HepG2 (cell line): ENCODE results near the gene MLX. TPM values are rescaled to one million over a fixed set of nuclear protein-coding genes. Genes with fewer than 3 reads are reported as not detected.

ENCODE experiments used
- AKAP8 ChIP-seq: sonication (generic); formaldehyde crosslinking; IDR thresholded peaks from 2 replicates; pipeline ENCODE4 v1.5.1; 2020; ENCODE audit warnings: mild to moderate bottlenecking, missing genetic modification reagents
- ATF4 ChIP-seq, 2 experiments: fragments of 450-650 bp in 1 of 2; sonication (generic) in 1 of 2; formaldehyde crosslinking; IDR thresholded peaks; 2 replicates each; pipeline versions ENCODE4 v1.5.0 to v1.8.0; 2020 to 2022; ENCODE audit warnings: mild to moderate bottlenecking in 1 of 2, missing genetic modification reagents in 1 of 2
- FOSL2 ChIP-seq: sonication (generic); formaldehyde crosslinking; IDR thresholded peaks from 2 replicates; pipeline ENCODE4 v1.4.0; 2020; ENCODE audit warnings: missing genetic modification reagents
- GABPA ChIP-seq, 2 experiments: IDR thresholded peaks; 2 replicates each; pipeline ENCODE4 v1.6.1; 2011 to 2016; ENCODE audit warnings: low read depth in 2 of 2, low read length in 1 of 2, missing biosample characterization in 1 of 2, missing genetic modification characterization in 1 of 2
- GATA4 ChIP-seq: sonication (generic); IDR thresholded peaks from 2 replicates; pipeline ENCODE4 v1.6.1; 2016; ENCODE audit warnings: antibody characterized with exemption, low read depth, borderline replicate concordance
- HHEX ChIP-seq: IDR thresholded peaks from 2 replicates; pipeline ENCODE4 v1.6.1; 2016; ENCODE audit warnings: control low read depth
- HNRNPH1 ChIP-seq: fragments of 200-400 bp; formaldehyde crosslinking; optimal IDR thresholded peaks from 2 replicates; pipeline ENCODE3; 2017; ENCODE audit warnings: mild to moderate bottlenecking, low read depth, low read length
- HOXA3 ChIP-seq: sonication (generic); formaldehyde crosslinking; IDR thresholded peaks from 2 replicates; pipeline ENCODE4 v1.5.0; 2020; ENCODE audit warnings: missing genetic modification reagents
- HOXA5 ChIP-seq: sonication (generic); formaldehyde crosslinking; IDR thresholded peaks from 2 replicates; pipeline ENCODE4 v1.4.0; 2020; ENCODE audit warnings: missing genetic modification reagents
- MTA1 ChIP-seq: sonication (generic); formaldehyde crosslinking; IDR thresholded peaks from 2 replicates; pipeline ENCODE4 v1.4.0; 2020; ENCODE audit warnings: missing genetic modification reagents, mild to moderate bottlenecking, borderline replicate concordance
- MXD4 ChIP-seq: IDR thresholded peaks from 2 replicates; pipeline ENCODE4 v1.6.1; 2016; ENCODE audit warnings: mild to moderate bottlenecking, missing biosample characterization, missing genetic modification reagents
- NR2F1 ChIP-seq, 2 experiments: fragments of 450-650 bp in 1 of 2; formaldehyde crosslinking in 1 of 2; IDR thresholded peaks; 2 replicates each; pipeline versions ENCODE4 v1.5.0 to v1.6.1; 2016 to 2020; ENCODE audit warnings: mild to moderate bottlenecking in 1 of 2, missing compliant biosample characterization in 1 of 2, missing genetic modification reagents in 1 of 2, moderate library complexity in 1 of 2
- PAXIP1 ChIP-seq: sonication (generic); formaldehyde crosslinking; conservative IDR thresholded peaks from 2 replicates; pipeline ENCODE4 v1.4.0; 2020; ENCODE audit warnings: mild to moderate bottlenecking, missing genetic modification reagents, moderate library complexity
- SSRP1 ChIP-seq: IDR thresholded peaks from 2 replicates; pipeline ENCODE4 v1.6.1; 2016; ENCODE audit warnings: control low read depth
- ZBTB8A ChIP-seq: sonication (generic); formaldehyde crosslinking; IDR thresholded peaks from 2 replicates; pipeline ENCODE4 v1.4.0; 2020; ENCODE audit warnings: mild to moderate bottlenecking, low read depth, missing genetic modification reagents, borderline replicate concordance
- ZNF331 ChIP-seq: sonication (generic); formaldehyde crosslinking; IDR thresholded peaks from 2 replicates; pipeline ENCODE4 v1.4.0; 2020; ENCODE audit warnings: missing genetic modification reagents
- ZNF431 ChIP-seq: sonication (generic); formaldehyde crosslinking; IDR thresholded peaks from 2 replicates; pipeline ENCODE4 v1.9.0; 2022; ENCODE audit warnings: missing genetic modification reagents, low read depth, mild to moderate bottlenecking, borderline replicate concordance
- ZNF484 ChIP-seq: sonication (generic); formaldehyde crosslinking; IDR thresholded peaks from 2 replicates; pipeline ENCODE4 v1.5.1; 2020; ENCODE audit warnings: mild to moderate bottlenecking, low read depth, missing genetic modification reagents, borderline replicate concordance
- ZSCAN30 ChIP-seq: sonication (generic); formaldehyde crosslinking; IDR thresholded peaks from 2 replicates; pipeline ENCODE4 v1.5.0; 2020; ENCODE audit warnings: mild to moderate bottlenecking, missing genetic modification reagents
- polyA plus RNA-seq, 8 experiments: library from polyadenylated mRNA; depleted of rRNA in 3 of 8; stranded (reverse) in 7 of 8; unstranded in 1 of 8; fragments of >200 nt; fragmentation: Illumina TruSeq in 4 of 8; extraction: Trizol in 4 of 8; gene quantifications; 2 replicates each; pipeline versions ENCODE4 v1.2.1 to v1.2.3, GENCODE V29; 2011 to 2016; ENCODE audit warnings: low read depth in 4 of 8, missing spikeins in 1 of 8, mixed read lengths in 1 of 8; ENCODE audit not compliant: insufficient read depth in 1 of 8
- total RNA-seq, 5 experiments: library from RNA; depleted of rRNA; stranded (reverse); fragments of >200 nt; fragmentation: Illumina TruSeq; extraction: Trizol; gene quantifications; 2 replicates each; pipeline ENCODE4 v1.2.3, GENCODE V29; 2016; ENCODE audit warnings: low read depth in 1 of 5
- TF ChIP-seq, protein P1 (sequence below): sonication (generic); formaldehyde crosslinking; IDR thresholded peaks from 2 replicates; pipeline ENCODE4 v1.8.1; 2023; ENCODE audit warnings: mild to moderate bottlenecking, missing genetic modification reagents
- TF ChIP-seq, protein P2 (sequence below): sonication (generic); formaldehyde crosslinking; IDR thresholded peaks from 2 replicates; pipeline ENCODE4 v1.5.0; 2020; ENCODE audit warnings: mild to moderate bottlenecking, missing genetic modification reagents
- TF ChIP-seq, protein P3 (sequence below): IDR thresholded peaks from 2 replicates; pipeline ENCODE4 v1.6.1; 2016; ENCODE audit warnings: low read depth, borderline replicate concordance

MLX gene
- total and polyA plus RNA-seq, 2 of the 13 experiments (the other 11 are each of a cell fraction or from before 2014, with no cell fraction given): 38.9 to 74.4 TPM

GRCh38 chr17:42564815-42565522 lies 1.9 kb upstream of the MLX start (continued):
- TF ChIP-seq, protein P1, sequence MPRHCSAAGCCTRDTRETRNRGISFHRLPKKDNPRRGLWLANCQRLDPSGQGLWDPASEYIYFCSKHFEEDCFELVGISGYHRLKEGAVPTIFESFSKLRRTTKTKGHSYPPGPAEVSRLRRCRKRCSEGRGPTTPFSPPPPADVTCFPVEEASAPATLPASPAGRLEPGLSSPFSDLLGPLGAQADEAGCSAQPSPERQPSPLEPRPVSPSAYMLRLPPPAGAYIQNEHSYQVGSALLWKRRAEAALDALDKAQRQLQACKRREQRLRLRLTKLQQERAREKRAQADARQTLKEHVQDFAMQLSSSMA (CRISPR knock-in tag): no peak
- TF ChIP-seq FOSL2 (CRISPR knock-in tag) (peak; percentile 39; the same call in 1 of the 2 replicates), ZSCAN30 (CRISPR knock-in tag) (no peak), ATF4 (CRISPR knock-in tag; IDR thresholded peaks at IDR 0.05) (no peak), GABPA (IDR thresholded peaks at IDR 0.05; ENCODE audit: low read depth, low read length) (no peak), GABPA (CRISPR knock-in tag; IDR thresholded peaks at IDR 0.05; ENCODE audit: low read depth) (peak; percentile 80), HNRNPH1 (no peak), ZBTB8A (CRISPR knock-in tag) (no peak), ZNF331 (CRISPR knock-in tag) (peak; percentile 87), MXD4 (CRISPR knock-in tag) (peak; percentile 54), AKAP8 (CRISPR knock-in tag) (no peak), GATA4 (no peak), HOXA5 (CRISPR knock-in tag) (peak; percentile 76; the same call in 1 of the 2 replicates), HOXA3 (CRISPR knock-in tag) (peak; percentile 89), MTA1 (CRISPR knock-in tag) (peak; percentile 76; the same call in 1 of the 2 replicates), SSRP1 (peak; percentile 44), NR2F1 (CRISPR knock-in tag; IDR thresholded peaks at IDR 0.05) (peak; percentile 92 to 95), ZNF431 (0 out of 2 replicates have a peak, but pooled peaks have one; percentile 75), HHEX (CRISPR knock-in tag) (no peak), PAXIP1 (peak; percentile 96), ZNF484 (CRISPR knock-in tag) (no peak)
- TF ChIP-seq, protein P2, sequence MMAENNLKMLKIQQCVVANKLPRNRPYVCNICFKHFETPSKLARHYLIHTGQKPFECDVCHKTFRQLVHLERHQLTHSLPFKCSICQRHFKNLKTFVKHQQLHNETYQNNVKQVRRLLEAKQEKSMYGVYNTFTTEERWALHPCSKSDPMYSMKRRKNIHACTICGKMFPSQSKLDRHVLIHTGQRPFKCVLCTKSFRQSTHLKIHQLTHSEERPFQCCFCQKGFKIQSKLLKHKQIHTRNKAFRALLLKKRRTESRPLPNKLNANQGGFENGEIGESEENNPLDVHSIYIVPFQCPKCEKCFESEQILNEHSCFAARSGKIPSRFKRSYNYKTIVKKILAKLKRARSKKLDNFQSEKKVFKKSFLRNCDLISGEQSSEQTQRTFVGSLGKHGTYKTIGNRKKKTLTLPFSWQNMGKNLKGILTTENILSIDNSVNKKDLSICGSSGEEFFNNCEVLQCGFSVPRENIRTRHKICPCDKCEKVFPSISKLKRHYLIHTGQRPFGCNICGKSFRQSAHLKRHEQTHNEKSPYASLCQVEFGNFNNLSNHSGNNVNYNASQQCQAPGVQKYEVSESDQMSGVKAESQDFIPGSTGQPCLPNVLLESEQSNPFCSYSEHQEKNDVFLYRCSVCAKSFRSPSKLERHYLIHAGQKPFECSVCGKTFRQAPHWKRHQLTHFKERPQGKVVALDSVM (CRISPR knock-in tag): no peak
- TF ChIP-seq, protein P3, sequence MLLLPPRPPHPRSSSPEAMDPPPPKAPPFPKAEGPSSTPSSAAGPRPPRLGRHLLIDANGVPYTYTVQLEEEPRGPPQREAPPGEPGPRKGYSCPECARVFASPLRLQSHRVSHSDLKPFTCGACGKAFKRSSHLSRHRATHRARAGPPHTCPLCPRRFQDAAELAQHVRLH: peak; percentile 74; the same call in 1 of the 2 replicates
